ENCODE data around the gene LTK. TPM values are rescaled to one million over a fixed set of nuclear protein-coding genes. Genes with fewer than 3 reads are reported as not detected.

Gene LTK
- total and polyA plus RNA-seq, 2 of the 8 experiments (the other 6 are each of a cell fraction or from before 2014, with no cell fraction given) = 0.05 to 0.19 TPM

DNA sequence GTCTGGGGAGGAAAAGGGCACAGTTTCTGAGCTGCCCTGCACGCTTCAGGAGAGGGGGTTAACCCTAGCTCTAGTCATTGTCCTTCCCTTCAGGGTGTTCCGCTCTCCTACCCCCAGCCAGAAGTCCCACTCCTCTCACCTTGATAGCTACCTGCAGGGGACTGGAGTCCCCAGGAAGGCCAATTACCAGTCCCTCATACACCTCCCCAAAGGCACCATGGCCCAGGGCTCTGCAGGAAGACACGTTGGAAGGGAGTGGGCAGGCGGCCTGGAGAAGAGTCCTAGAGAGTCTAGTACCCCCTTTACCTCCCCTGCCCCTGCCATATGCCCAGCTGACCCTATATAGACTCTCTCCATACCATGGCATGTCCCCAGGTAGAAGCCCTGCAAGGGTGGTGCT, 7.9 kb downstream of the LTK start:
- H3K9ac ChIP-seq (replicated peaks in 1 of 4; ENCODE audit: extremely low read depth in 1 of 4, low read depth in 3 of 4, low read length in 3 of 4) = no peak overlapping the region
- TF ChIP-seq POU5F1 (IDR thresholded peaks at IDR 0.05; ENCODE audit: low read depth, low read length) (no peak), SAP30 (IDR thresholded peaks at IDR 0.05; ENCODE audit: insufficient read depth, insufficient replicate concordance, low read length) (no peak), BCL11A (IDR thresholded peaks at IDR 0.05; ENCODE audit: low read depth in 2 of 2, low read length in 2 of 2) (no peak), CBX8 (IDR thresholded peaks at IDR 0.05; ENCODE audit: borderline replicate concordance, low read depth, low read length) (no peak), TAF7 (optimal IDR thresholded peaks at IDR 0.05; ENCODE audit: borderline replicate concordance, low read depth, low read length) (no peak), GABPA (IDR thresholded peaks at IDR 0.05; ENCODE audit: borderline replicate concordance, insufficient read depth, low read length) (no peak), USF2 (IDR thresholded peaks at IDR 0.05; ENCODE audit: low read length) (no peak), SIX5 (IDR thresholded peaks at IDR 0.05; ENCODE audit: low read depth, low read length) (no peak), KDM5A (IDR thresholded peaks at IDR 0.05; ENCODE audit: low read length) (no peak), EZH2 (IDR thresholded peaks at IDR 0.05; ENCODE audit: low read depth, low read length, severe bottlenecking) (no peak), BACH1 (IDR thresholded peaks at IDR 0.05; ENCODE audit: low read length) (no peak)
- ChIA-PET POLR2A (ENCODE audit: partially characterized antibody) (interaction anchor here (0.8 to 1.5 kb wide), 4 partner anchors 9 to 77 kb away, joined by 3 to 5 read pairs (median 4); partner anchors contain the start of gene TYRO3), CTCF (ENCODE audit: partially characterized antibody) (interaction anchor here (0.8 to 6.1 kb wide), 6 partner anchors 10 to 56 kb away, joined by 3 to 46 read pairs (median 8); partner anchors contain the start of gene ITPKA)
- WGBS, 2 experiments (ENCODE audit: extremely low coverage in 1 of 2, insufficient coverage in 1 of 2, insufficient read length in 1 of 2, insufficient replicate concordance in 2 of 2, low coverage in 1 of 2, low lambda C conversion rate in 2 of 2, missing lambda C conversion rate in 1 of 2) = 75% methylated on average over 4 of the region's 4 CpGs; no CpG with 5 or more reads in 1 of the 2 experiments
- H2BK20ac ChIP-seq (ENCODE audit: low read length) = no peak overlapping the region
- no peak overlapping the region for H4K5ac ChIP-seq (ENCODE audit: insufficient read length, low read depth, low read length)
- no peaks in the 10 kb centered on the region; a peak in 1 of 4 replicates for H3K9me3 ChIP-seq (ENCODE audit: insufficient read depth in 2 of 2, low read depth in 1 of 2, low read length in 1 of 2)
- no peak overlapping the region for H2BK12ac ChIP-seq (ENCODE audit: low read depth, low read length)
- no peak overlapping the region for H3K4ac ChIP-seq (replicated peaks; ENCODE audit: insufficient read length, low read depth, low read length)
- DNase-seq (ENCODE audit: low read depth in 1 of 2, low spot score in 2 of 2) (no peak), FAIRE-seq (no peak)
- H3K36me3 ChIP-seq (ENCODE audit: control insufficient read depth in 2 of 4, insufficient read depth in 4 of 4, low read length in 3 of 4) = no peaks in the 10 kb centered on the region
- no peak overlapping the region for H4K91ac ChIP-seq (replicated peaks; ENCODE audit: insufficient read length, low read length)
- no peak overlapping the region for H3K14ac ChIP-seq (ENCODE audit: insufficient read length)
- no peak overlapping the region for H2AFZ ChIP-seq (ENCODE audit: low read length)
- H3K4me1 ChIP-seq (replicated peaks in 1 of 4; ENCODE audit: control insufficient read depth in 3 of 4, insufficient read depth in 4 of 4, low read length in 3 of 4) = peaks cover 0 to 19% (median 12%) of the 10 kb centered on the region in 4 experiments; a peak in 6 of 7 replicates
- H4K20me1 ChIP-seq (replicated peaks in 1 of 2; ENCODE audit: control insufficient read depth in 1 of 2, insufficient read depth in 2 of 2, low read length in 2 of 2) = peaks cover 0 to 12% of the 10 kb centered on the region in 2 experiments
- H2BK15ac ChIP-seq (ENCODE audit: low read length) = no peak overlapping the region
- peaks cover 10% of the 10 kb centered on the region; the same call in 1 of the 2 replicates for H3K23me2 ChIP-seq (ENCODE audit: low read depth, low read length)
- no peak overlapping the region for H3K23ac ChIP-seq (ENCODE audit: insufficient read length)
- no peak overlapping the region for H2AK5ac ChIP-seq (ENCODE audit: low read depth, low read length)
- H4K8ac ChIP-seq (ENCODE audit: extremely low read depth, insufficient read depth, low read length) = no peak overlapping the region
- H3K79me1 ChIP-seq (ENCODE audit: low read depth, low read length) = no peaks in the 10 kb centered on the region
- peaks cover 43 to 90% (median 81%) of the 10 kb centered on the region in 4 experiments for H3K27me3 ChIP-seq (replicated peaks in 1 of 4; ENCODE audit: control insufficient read depth in 3 of 4, extremely low read depth in 1 of 4, insufficient read depth in 3 of 4, low read length in 3 of 4)
- no peak overlapping the region for H2BK5ac ChIP-seq (ENCODE audit: low read depth, low read length)
- H3K27ac ChIP-seq (ENCODE audit: low read depth, low read length) = no peak overlapping the region
- no peaks in the 10 kb centered on the region for H3K79me2 ChIP-seq (ENCODE audit: control insufficient read depth in 1 of 2, insufficient read depth in 2 of 2, low read length in 2 of 2)
- no peak overlapping the region for H2BK120ac ChIP-seq (replicated peaks; ENCODE audit: low read depth, low read length)
- H3K4me2 ChIP-seq (ENCODE audit: insufficient read depth in 1 of 2, low read depth in 2 of 2, low read length in 2 of 2) = no peak overlapping the region
- no peak overlapping the region for H3K18ac ChIP-seq (ENCODE audit: extremely low read depth, low read length)
- no peak overlapping the region for H3K4me3 ChIP-seq (ENCODE audit: extremely low read depth in 1 of 4, insufficient read depth in 2 of 4, low read depth in 3 of 4, low read length in 4 of 4)
- no peak overlapping the region for H3K56ac ChIP-seq (replicated peaks; ENCODE audit: insufficient read length, low read depth, low read length)

Data from H1 (cell line).